H1 (cell line): ENCODE data around the gene ZNF823. TPM values are rescaled to one million over a fixed set of nuclear protein-coding genes. Genes with fewer than 3 reads are reported as not detected.
A peak's percentile ranks its signal among the peaks of the same experiment; 100 is the strongest.

Experiments
- CTCF ChIA-PET: fragments of 300-600 bp; sonication (Branson Sonifier 250); formaldehyde crosslinking; loops from one replicate; lab custom pipeline; 2021; ENCODE audit not compliant: partially characterized antibody; lab: Charles Lee
- POLR2A ChIA-PET: fragments of 300-600 bp; sonication (Branson Sonifier 250); formaldehyde crosslinking; loops from one replicate; lab custom pipeline; 2021; ENCODE audit warnings: inconsistent platforms; ENCODE audit not compliant: partially characterized antibody; lab: Charles Lee
- DNase-seq, 2 experiments: peaks; one replicate each; pipeline versions ENCODE4 v3.0.0 to v3.0.0-alpha.2; 2010 to 2022; ENCODE audit warnings: low spot score in 2 of 2, low read depth in 1 of 2, mixed read lengths in 1 of 2
- FAIRE-seq: peaks from 2 replicates; lab custom pipeline; 2011; peaks lifted over from hg19 to GRCh38; lab: Jason Lieb, UNC
- H2AFZ ChIP-seq: 2 replicates; pipeline ENCODE4 v1.8.1; 2012; ENCODE audit warnings: low read length, inconsistent platforms
- H2AK5ac ChIP-seq: 2 replicates; pipeline ENCODE4 v1.6.1; 2013; ENCODE audit warnings: low read depth, low read length
- H2BK120ac ChIP-seq: replicated peaks from 2 replicates; pipeline ENCODE3; 2013; ENCODE audit warnings: low read depth, low read length, inconsistent platforms
- H2BK12ac ChIP-seq: 2 replicates; pipeline ENCODE4 v1.6.1; 2013; ENCODE audit warnings: low read depth, low read length
- H2BK15ac ChIP-seq: 2 replicates; pipeline ENCODE4 v1.6.1; 2013; ENCODE audit warnings: low read length
- H2BK20ac ChIP-seq: 2 replicates; pipeline ENCODE4 v1.6.1; 2013; ENCODE audit warnings: low read length
- H2BK5ac ChIP-seq: 2 replicates; pipeline ENCODE4 v1.6.1; 2013; ENCODE audit warnings: low read depth, low read length
- H3K14ac ChIP-seq: 2 replicates; pipeline ENCODE4 v1.6.1; 2013; ENCODE audit warnings: inconsistent platforms; ENCODE audit not compliant: insufficient read length
- H3K18ac ChIP-seq: 2 replicates; pipeline ENCODE4 v1.6.1; 2013; ENCODE audit warnings: low read length; ENCODE audit errors: extremely low read depth
- H3K23ac ChIP-seq: 2 replicates; pipeline ENCODE4 v1.6.1; 2013; ENCODE audit warnings: inconsistent platforms; ENCODE audit not compliant: insufficient read length
- H3K23me2 ChIP-seq: 2 replicates; pipeline ENCODE4 v1.6.1; 2013; ENCODE audit warnings: low read depth, low read length
- H3K27ac ChIP-seq: 2 replicates; pipeline ENCODE4 v1.6.1; 2011; ENCODE audit warnings: low read depth, low read length, inconsistent platforms
- H3K27me3 ChIP-seq, 4 experiments: replicated peaks in 1 of 4; 1 replicate in 1 of 4; 2 replicates in 3 of 4; pipeline versions ENCODE4 v1.6.1 to v1.8.1; 2011 to 2013; ENCODE audit warnings: low read length in 3 of 4, mild to moderate bottlenecking in 3 of 4, inconsistent platforms in 2 of 4, mixed read lengths in 2 of 4, moderate library complexity in 1 of 4; ENCODE audit not compliant: control insufficient read depth in 3 of 4, insufficient read depth in 3 of 4; ENCODE audit errors: extremely low read depth in 1 of 4
- H3K36me3 ChIP-seq, 4 experiments: 2 replicates each; pipeline versions ENCODE4 v1.6.1 to v1.8.1; 2011 to 2013; ENCODE audit warnings: mild to moderate bottlenecking in 4 of 4, low read length in 3 of 4, moderate library complexity in 2 of 4, control low read depth in 1 of 4, inconsistent platforms in 1 of 4; ENCODE audit not compliant: insufficient read depth in 4 of 4, control insufficient read depth in 2 of 4
- H3K4ac ChIP-seq: replicated peaks from 2 replicates; pipeline ENCODE3; 2013; ENCODE audit warnings: low read length, low read depth, mixed read lengths, inconsistent platforms; ENCODE audit not compliant: insufficient read length
- H3K4me1 ChIP-seq, 4 experiments: replicated peaks in 1 of 4; 1 replicate in 1 of 4; 2 replicates in 3 of 4; pipeline versions ENCODE4 v1.6.1 to v1.8.1; 2011 to 2013; ENCODE audit warnings: low read length in 3 of 4, inconsistent platforms in 2 of 4, mixed read lengths in 1 of 4; ENCODE audit not compliant: insufficient read depth in 4 of 4, control insufficient read depth in 3 of 4
- H3K4me2 ChIP-seq, 2 experiments: 2 replicates each; pipeline versions ENCODE4 v1.6.1 to v1.8.1; 2011 to 2013; ENCODE audit warnings: low read depth in 2 of 2, low read length in 2 of 2, control low read depth in 1 of 2, inconsistent platforms in 1 of 2, mild to moderate bottlenecking in 1 of 2; ENCODE audit not compliant: insufficient read depth in 1 of 2
- H3K4me3 ChIP-seq, 4 experiments: fragments of 200-600, 300-600 bp in 1 of 4; sonication (generic), shearing (Covaris generic), sonication (Bioruptor Twin) in 1 of 4; 2 replicates each; pipeline versions ENCODE4 v1.5.1 to v1.8.1; 2011 to 2016; ENCODE audit warnings: low read length in 4 of 4, low read depth in 3 of 4, control low read depth in 2 of 4, inconsistent platforms in 2 of 4, mild to moderate bottlenecking in 2 of 4, mixed read lengths in 1 of 4, moderate library complexity in 1 of 4; ENCODE audit not compliant: insufficient read depth in 2 of 4; ENCODE audit errors: extremely low read depth in 1 of 4
- H3K56ac ChIP-seq: replicated peaks from 2 replicates; pipeline ENCODE3; 2013; ENCODE audit warnings: low read depth, mild to moderate bottlenecking, mixed read lengths, low read length, inconsistent platforms; ENCODE audit not compliant: insufficient read length
- H3K79me1 ChIP-seq: 2 replicates; pipeline ENCODE4 v1.6.1; 2013; ENCODE audit warnings: low read depth, low read length, control low read depth
- H3K79me2 ChIP-seq, 2 experiments: 2 replicates each; pipeline versions ENCODE4 v1.6.1 to v1.8.1; 2012 to 2013; ENCODE audit warnings: low read length in 2 of 2, mild to moderate bottlenecking in 2 of 2, inconsistent platforms in 1 of 2; ENCODE audit not compliant: insufficient read depth in 2 of 2, control insufficient read depth in 1 of 2
- H3K9ac ChIP-seq, 4 experiments: replicated peaks in 1 of 4; 1 replicate in 1 of 4; 2 replicates in 3 of 4; pipeline versions ENCODE4 v1.6.1 to v1.8.1; 2011 to 2013; ENCODE audit warnings: low read depth in 3 of 4, low read length in 3 of 4, control low read depth in 2 of 4, mild to moderate bottlenecking in 2 of 4, moderate library complexity in 2 of 4, inconsistent platforms in 1 of 4; ENCODE audit errors: extremely low read depth in 1 of 4
- H3K9me3 ChIP-seq, 2 experiments: 2 replicates each; pipeline versions ENCODE4 v1.6.1 to v1.8.1; 2012 to 2013; ENCODE audit warnings: mild to moderate bottlenecking in 2 of 2, moderate library complexity in 2 of 2, control low read depth in 1 of 2, inconsistent platforms in 1 of 2, low read depth in 1 of 2, low read length in 1 of 2, mixed read lengths in 1 of 2; ENCODE audit not compliant: insufficient read depth in 2 of 2
- H4K20me1 ChIP-seq, 2 experiments: replicated peaks in 1 of 2; 2 replicates each; pipeline versions ENCODE3 to v1.8.1; 2011 to 2013; ENCODE audit warnings: inconsistent platforms in 2 of 2, low read length in 2 of 2, mild to moderate bottlenecking in 1 of 2; ENCODE audit not compliant: insufficient read depth in 2 of 2, control insufficient read depth in 1 of 2
- H4K5ac ChIP-seq: 2 replicates; pipeline ENCODE4 v1.6.1; 2013; ENCODE audit warnings: low read length, low read depth, mixed read lengths, inconsistent platforms; ENCODE audit not compliant: insufficient read length
- H4K8ac ChIP-seq: 2 replicates; pipeline ENCODE4 v1.8.0; 2013; ENCODE audit warnings: mild to moderate bottlenecking, moderate library complexity, low read length, inconsistent platforms; ENCODE audit not compliant: insufficient read depth; ENCODE audit errors: extremely low read depth
- H4K91ac ChIP-seq: replicated peaks from 2 replicates; pipeline ENCODE3; 2013; ENCODE audit warnings: low read length, mixed read lengths, inconsistent platforms; ENCODE audit not compliant: insufficient read length
- BACH1 ChIP-seq: IDR thresholded peaks from 2 replicates; pipeline ENCODE4 v1.6.1; 2012; ENCODE audit warnings: low read length, improper control_type of control experiment
- ZNF274 ChIP-seq: IDR thresholded peaks from 2 replicates; pipeline ENCODE4 v1.7.0; 2012; ENCODE audit warnings: low read length, borderline replicate concordance; ENCODE audit errors: extremely low read depth
- WGBS, 2 experiments: shearing (Covaris generic) in 1 of 2; methylation state at CpG; one replicate each; pipeline versions ENCODE4 v1.1.6 to v1.1.7; 2013 to 2015; ENCODE audit warnings: low lambda C conversion rate in 2 of 2, mixed read lengths in 2 of 2, inconsistent platforms in 1 of 2, low coverage in 1 of 2, missing lambda C conversion rate in 1 of 2; ENCODE audit not compliant: insufficient replicate concordance in 2 of 2, insufficient coverage in 1 of 2, insufficient read length in 1 of 2; ENCODE audit errors: extremely low coverage in 1 of 2, missing lambda C conversion rate in 1 of 2; 5-methylcytosine and 5-hydroxymethylcytosine counted together
- polyA plus RNA-seq, 7 experiments: library from polyadenylated mRNA; depleted of rRNA in 3 of 7; stranded (reverse) in 5 of 7; unstranded in 2 of 7; fragments of >200 nt in 5 of 7; fragments of 200-250 nt in 2 of 7; gene quantifications; 1 replicate in 5 of 7; 2 replicates in 1 of 7; 4 replicates in 1 of 7; pipeline versions ENCODE4 v1.2.1 to v1.2.3, GENCODE V29; 2011 to 2013; ENCODE audit warnings: missing spikeins in 2 of 7, mixed read lengths in 2 of 7
- total RNA-seq: library from RNA; stranded (reverse); fragmentation: NEBNext Ultra II Directional; extraction: Animal tissue kit (Norgen Biotek cat#: 25700); gene quantifications from 2 replicates; pipeline ENCODE4 v1.2.1, GENCODE V29; 2021

ZNF823 gene
- total and polyA plus RNA-seq, 2 of the 8 experiments (the other 6 are each of a cell fraction or from before 2014, with no cell fraction given), result 0.73 to 2.4 TPM

DNA sequence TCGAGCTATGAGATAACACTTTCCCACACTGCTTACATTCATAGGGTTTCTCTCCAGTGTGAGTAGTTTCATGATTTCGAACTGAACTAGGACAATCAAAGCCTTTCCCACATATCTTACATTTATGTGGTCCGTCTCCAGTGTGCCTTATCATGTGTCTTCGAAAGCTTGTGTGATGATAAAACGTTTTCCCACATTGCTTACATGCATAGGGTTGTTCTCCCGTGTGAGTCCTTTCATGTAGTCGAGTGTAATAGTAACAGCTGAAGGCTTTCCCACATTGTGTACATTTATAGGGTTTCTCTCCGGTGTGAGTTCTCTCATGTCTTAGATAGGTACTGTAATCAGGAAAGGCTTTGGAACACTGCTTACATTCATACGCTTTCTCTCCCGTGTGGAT, 16.3 kb downstream of the ZNF823 start:
- Histone ChIP-seq H4K8ac (no peak overlapping the region), H3K9me3 (peaks cover 27 to 35% of the 10 kb centered on the region in 2 experiments), H2BK5ac (no peak overlapping the region), H3K79me2 (no peaks in the 10 kb centered on the region), H3K79me1 (no peaks in the 10 kb centered on the region), H2BK15ac (no peak overlapping the region), H3K4me2 (no peak overlapping the region), H4K20me1 (no peaks in the 10 kb centered on the region), H3K4ac (no peak overlapping the region), H2BK120ac (no peak overlapping the region), H2AFZ (no peak overlapping the region), H3K27me3 (no peaks in the 10 kb centered on the region), H3K36me3 (peaks cover 0 to 25% (median 12%) of the 10 kb centered on the region in 4 experiments; a peak in 5 of 8 replicates), H3K23ac (no peak overlapping the region), H3K56ac (no peak overlapping the region), H2BK12ac (no peak overlapping the region), H3K9ac (no peak overlapping the region), H3K4me1 (no peaks in the 10 kb centered on the region), H3K23me2 (no peaks in the 10 kb centered on the region), H2BK20ac (no peak overlapping the region), H3K4me3 (no peak overlapping the region), H4K5ac (no peak overlapping the region), H4K91ac (no peak overlapping the region), H3K27ac (no peak overlapping the region), H3K18ac (no peak overlapping the region), H3K14ac (no peak overlapping the region), H2AK5ac (no peak overlapping the region)
- WGBS, 2 experiments, result 88% methylated on average over 10 of the region's 10 CpGs; no CpG with 5 or more reads in 1 of the 2 experiments
- TF ChIP-seq BACH1 (no peak), ZNF274 (peak; percentile 55; the same call in 1 of the 2 replicates)
- no peak for FAIRE-seq
- CTCF ChIA-PET, result no interaction called here
- POLR2A ChIA-PET, result no interaction called here
- no peak for DNase-seq
